ENCODE measurements around the gene NLE1.

The NLE1 gene

GRCh38 chr17:35080536-35080935, 61.6 kb downstream of the NLE1 start:
- no peak overlapping the region for H3K27ac ChIP-seq (ENCODE audit: low read depth, low read length)
- H3K4me3 ChIP-seq (ENCODE audit: low read depth in 1 of 2, low read length in 2 of 2) = no peak overlapping the region
- no peaks in the 10 kb centered on the region for H3K9me3 ChIP-seq (ENCODE audit: low read length)
- no peaks in the 10 kb centered on the region for H3K36me3 ChIP-seq (ENCODE audit: insufficient read depth, low read length)
- H3K9ac ChIP-seq (ENCODE audit: low read length) = no peak overlapping the region
- peaks cover 10% of the 10 kb centered on the region for H3K4me1 ChIP-seq (ENCODE audit: insufficient read depth, low read length)
- H3K27me3 ChIP-seq (ENCODE audit: control insufficient read depth in 1 of 2, insufficient read depth in 2 of 2, low read length in 2 of 2) = no peaks in the 10 kb centered on the region

- H3K9ac ChIP-seq (ENCODE audit: low read length) = no peak overlapping the region
- no peak overlapping the region for H3K27ac ChIP-seq (ENCODE audit: low read depth, low read length)
- H3K4me3 ChIP-seq (ENCODE audit: low read depth in 1 of 2, low read length in 2 of 2) = no peak overlapping the region
- peaks cover 15% of the 10 kb centered on the region for H3K4me1 ChIP-seq (ENCODE audit: insufficient read depth, low read length)
- no peaks in the 10 kb centered on the region for H3K9me3 ChIP-seq (ENCODE audit: low read length)
- no peaks in the 10 kb centered on the region for H3K27me3 ChIP-seq (ENCODE audit: control insufficient read depth in 1 of 2, insufficient read depth in 2 of 2, low read length in 2 of 2)
- no peaks in the 10 kb centered on the region for H3K36me3 ChIP-seq (ENCODE audit: insufficient read depth, low read length)
Observed at GRCh38 chr17:35079547-35080423, 62.3 kb downstream of the NLE1 start.
